HepG2 (cell line): ENCODE measurements around the gene GUCA1A. TPM values are rescaled to one million over a fixed set of nuclear protein-coding genes. Genes with fewer than 3 reads are reported as not detected.
A peak's percentile ranks its signal among the peaks of the same experiment; 100 is the strongest.

Experiments
- CAMTA2 ChIP-seq: sonication (generic); formaldehyde crosslinking; IDR thresholded peaks from 2 replicates; pipeline ENCODE4 v1.4.0; 2020; ENCODE audit warnings: mild to moderate bottlenecking, missing genetic modification reagents, borderline replicate concordance
- GATAD2A ChIP-seq: IDR thresholded peaks from 2 replicates; pipeline ENCODE4 v1.6.1; 2016
- HMG20A ChIP-seq: IDR thresholded peaks from 2 replicates; pipeline ENCODE4 v1.6.1; 2016; ENCODE audit warnings: borderline replicate concordance
- KLF15 ChIP-seq: sonication (generic); formaldehyde crosslinking; IDR thresholded peaks from 2 replicates; pipeline ENCODE4 v1.8.1; 2023; ENCODE audit warnings: borderline replicate concordance, mild to moderate bottlenecking, inconsistent platforms, missing genetic modification reagents, mixed read lengths
- NKX3-1 ChIP-seq: sonication (generic); formaldehyde crosslinking; IDR thresholded peaks from 2 replicates; pipeline ENCODE4 v1.5.0; 2020; ENCODE audit warnings: missing genetic modification reagents
- TCF7 ChIP-seq: sonication (generic); IDR thresholded peaks from 2 replicates; pipeline ENCODE4 v1.6.1; 2016; ENCODE audit warnings: antibody characterized with exemption, low read depth
- ZFP90 ChIP-seq: sonication (generic); formaldehyde crosslinking; IDR thresholded peaks from 2 replicates; pipeline ENCODE4 v1.8.0; 2022; ENCODE audit warnings: missing genetic modification reagents, mild to moderate bottlenecking, inconsistent platforms, borderline replicate concordance
- ZNF501 ChIP-seq: sonication (generic); formaldehyde crosslinking; IDR thresholded peaks from 2 replicates; pipeline ENCODE4 v1.5.1; 2020; ENCODE audit warnings: mild to moderate bottlenecking, moderate library complexity, missing genetic modification reagents
- ZNF709 ChIP-seq: sonication (generic); formaldehyde crosslinking; IDR thresholded peaks from 2 replicates; pipeline ENCODE4 v1.5.0; 2020; ENCODE audit warnings: mild to moderate bottlenecking, missing genetic modification reagents
- polyA plus RNA-seq, 8 experiments: library from polyadenylated mRNA; depleted of rRNA in 3 of 8; stranded (reverse) in 7 of 8; unstranded in 1 of 8; fragments of >200 nt; fragmentation: Illumina TruSeq in 4 of 8; extraction: Trizol in 4 of 8; gene quantifications; 2 replicates each; pipeline versions ENCODE4 v1.2.1 to v1.2.3, GENCODE V29; 2011 to 2016; ENCODE audit warnings: low read depth in 4 of 8, missing spikeins in 1 of 8, mixed read lengths in 1 of 8; ENCODE audit not compliant: insufficient read depth in 1 of 8
- total RNA-seq, 5 experiments: library from RNA; depleted of rRNA; stranded (reverse); fragments of >200 nt; fragmentation: Illumina TruSeq; extraction: Trizol; gene quantifications; 2 replicates each; pipeline ENCODE4 v1.2.3, GENCODE V29; 2016; ENCODE audit warnings: low read depth in 1 of 5
- TF ChIP-seq, protein P1 (sequence below): sonication (generic); formaldehyde crosslinking; IDR thresholded peaks from one replicate; pipeline ENCODE4 v1.5.1; 2020; ENCODE audit warnings: mild to moderate bottlenecking, missing genetic modification reagents; ENCODE audit errors: not compliant biosample characterization
- TF ChIP-seq, protein P2 (sequence below): sonication (generic); formaldehyde crosslinking; IDR thresholded peaks from 2 replicates; pipeline ENCODE4 v1.5.1; 2020; ENCODE audit warnings: missing genetic modification reagents, mild to moderate bottlenecking, borderline replicate concordance
- TF ChIP-seq, protein P3 (sequence below): sonication (generic); formaldehyde crosslinking; IDR thresholded peaks from 2 replicates; pipeline ENCODE4 v1.4.0; 2020; ENCODE audit warnings: mild to moderate bottlenecking, missing genetic modification reagents

The GUCA1A gene
- total and polyA plus RNA-seq, 2 of the 13 experiments (the other 11 are each of a cell fraction or from before 2014, with no cell fraction given) = not detected

DNA sequence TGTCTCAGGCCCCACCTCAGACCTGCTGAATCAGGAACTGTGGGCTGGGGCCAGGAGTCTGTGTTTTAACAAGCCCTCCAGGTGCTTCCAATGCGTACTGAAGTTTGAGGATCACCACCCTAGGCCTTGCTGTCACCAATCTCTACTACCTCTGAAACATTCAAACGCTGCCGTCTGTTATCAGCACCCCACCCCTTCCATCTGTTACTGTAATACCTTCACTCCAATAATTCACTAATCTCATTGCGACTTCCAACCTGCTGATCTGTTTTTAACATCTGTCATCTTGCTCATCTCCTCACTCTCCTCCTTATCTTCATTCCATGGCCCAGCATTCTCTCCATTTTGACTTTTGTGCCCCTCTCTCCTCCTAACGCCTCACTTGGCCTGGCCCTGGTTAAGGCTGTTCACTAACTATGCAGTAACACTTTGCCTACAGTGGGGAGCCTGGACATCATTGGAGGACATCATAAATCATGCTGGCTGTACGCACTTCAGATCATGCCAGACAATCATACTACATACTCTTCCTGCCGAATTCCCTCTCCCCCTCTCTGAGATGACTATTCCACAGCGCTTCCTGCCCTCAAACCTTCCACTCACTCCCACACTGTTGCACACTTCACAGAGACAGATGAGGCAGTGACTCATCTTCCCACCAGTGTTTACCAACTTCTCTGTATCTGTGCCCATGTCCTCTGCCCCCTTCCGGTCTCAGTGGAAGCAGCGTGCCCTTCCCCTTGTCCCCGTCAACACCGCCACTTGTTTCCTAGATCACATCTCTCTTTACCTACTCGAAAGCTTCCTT, 24.6 kb downstream of the GUCA1A start (continued):
- TF ChIP-seq ZNF709 (no peak), GATAD2A (CRISPR knock-in tag) (peak; percentile 97), CAMTA2 (0 out of 2 replicates have a peak, but pooled peaks have one; percentile 28), ZFP90 (CRISPR knock-in tag) (no peak), HMG20A (peak; percentile 79; the same call in 1 of the 2 replicates), ZNF501 (CRISPR knock-in tag) (no peak), TCF7 (peak; percentile 45), KLF15 (CRISPR knock-in tag) (no peak), NKX3-1 (CRISPR knock-in tag) (no peak)
- TF ChIP-seq, protein P1, sequence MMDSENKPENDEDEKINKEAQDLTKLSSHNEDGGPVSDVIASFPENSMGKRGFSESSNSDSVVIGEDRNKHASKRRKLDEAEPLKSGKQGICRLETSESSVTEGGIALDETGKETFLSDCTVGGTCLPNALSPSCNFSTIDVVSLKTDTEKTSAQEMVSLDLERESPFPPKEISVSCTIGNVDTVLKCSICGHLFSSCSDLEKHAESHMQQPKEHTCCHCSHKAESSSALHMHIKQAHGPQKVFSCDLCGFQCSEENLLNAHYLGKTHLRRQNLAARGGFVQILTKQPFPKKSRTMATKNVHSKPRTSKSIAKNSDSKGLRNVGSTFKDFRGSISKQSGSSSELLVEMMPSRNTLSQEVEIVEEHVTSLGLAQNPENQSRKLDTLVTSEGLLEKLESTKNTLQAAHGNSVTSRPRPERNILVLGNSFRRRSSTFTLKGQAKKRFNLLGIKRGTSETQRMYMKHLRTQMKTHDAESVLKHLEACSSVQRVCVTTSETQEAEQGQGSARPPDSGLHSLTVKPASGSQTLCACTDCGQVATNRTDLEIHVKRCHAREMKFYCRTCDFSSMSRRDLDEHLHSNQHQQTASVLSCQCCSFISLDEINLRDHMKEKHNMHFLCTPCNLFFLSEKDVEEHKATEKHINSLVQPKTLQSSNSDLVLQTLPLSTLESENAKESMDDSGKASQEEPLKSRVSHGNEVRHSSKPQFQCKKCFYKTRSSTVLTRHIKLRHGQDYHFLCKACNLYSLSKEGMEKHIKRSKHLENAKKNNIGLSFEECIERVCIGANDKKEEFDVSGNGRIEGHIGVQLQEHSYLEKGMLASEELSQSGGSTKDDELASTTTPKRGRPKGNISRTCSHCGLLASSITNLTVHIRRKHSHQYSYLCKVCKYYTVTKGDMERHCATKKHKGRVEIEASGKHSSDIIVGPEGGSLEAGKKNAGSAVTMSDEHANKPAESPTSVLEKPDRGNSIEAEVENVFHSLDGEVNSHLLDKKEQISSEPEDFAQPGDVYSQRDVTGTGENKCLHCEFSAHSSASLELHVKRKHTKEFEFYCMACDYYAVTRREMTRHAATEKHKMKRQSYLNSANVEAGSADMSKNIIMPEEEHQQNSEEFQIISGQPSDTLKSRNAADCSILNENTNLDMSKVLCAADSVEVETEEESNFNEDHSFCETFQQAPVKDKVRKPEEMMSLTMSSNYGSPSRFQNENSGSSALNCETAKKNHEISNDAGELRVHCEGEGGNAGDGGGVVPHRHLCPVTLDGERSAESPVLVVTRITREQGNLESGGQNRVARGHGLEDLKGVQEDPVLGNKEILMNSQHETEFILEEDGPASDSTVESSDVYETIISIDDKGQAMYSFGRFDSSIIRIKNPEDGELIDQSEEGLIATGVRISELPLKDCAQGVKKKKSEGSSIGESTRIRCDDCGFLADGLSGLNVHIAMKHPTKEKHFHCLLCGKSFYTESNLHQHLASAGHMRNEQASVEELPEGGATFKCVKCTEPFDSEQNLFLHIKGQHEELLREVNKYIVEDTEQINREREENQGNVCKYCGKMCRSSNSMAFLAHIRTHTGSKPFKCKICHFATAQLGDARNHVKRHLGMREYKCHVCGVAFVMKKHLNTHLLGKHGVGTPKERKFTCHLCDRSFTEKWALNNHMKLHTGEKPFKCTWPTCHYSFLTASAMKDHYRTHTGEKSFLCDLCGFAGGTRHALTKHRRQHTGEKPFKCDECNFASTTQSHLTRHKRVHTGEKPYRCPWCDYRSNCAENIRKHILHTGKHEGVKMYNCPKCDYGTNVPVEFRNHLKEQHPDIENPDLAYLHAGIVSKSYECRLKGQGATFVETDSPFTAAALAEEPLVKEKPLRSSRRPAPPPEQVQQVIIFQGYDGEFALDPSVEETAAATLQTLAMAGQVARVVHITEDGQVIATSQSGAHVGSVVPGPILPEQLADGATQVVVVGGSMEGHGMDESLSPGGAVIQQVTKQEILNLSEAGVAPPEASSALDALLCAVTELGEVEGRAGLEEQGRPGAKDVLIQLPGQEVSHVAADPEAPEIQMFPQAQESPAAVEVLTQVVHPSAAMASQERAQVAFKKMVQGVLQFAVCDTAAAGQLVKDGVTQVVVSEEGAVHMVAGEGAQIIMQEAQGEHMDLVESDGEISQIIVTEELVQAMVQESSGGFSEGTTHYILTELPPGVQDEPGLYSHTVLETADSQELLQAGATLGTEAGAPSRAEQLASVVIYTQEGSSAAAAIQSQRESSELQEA (CRISPR knock-in tag) = no peak
- TF ChIP-seq, protein P2, sequence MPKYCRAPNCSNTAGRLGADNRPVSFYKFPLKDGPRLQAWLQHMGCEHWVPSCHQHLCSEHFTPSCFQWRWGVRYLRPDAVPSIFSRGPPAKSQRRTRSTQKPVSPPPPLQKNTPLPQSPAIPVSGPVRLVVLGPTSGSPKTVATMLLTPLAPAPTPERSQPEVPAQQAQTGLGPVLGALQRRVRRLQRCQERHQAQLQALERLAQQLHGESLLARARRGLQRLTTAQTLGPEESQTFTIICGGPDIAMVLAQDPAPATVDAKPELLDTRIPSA (CRISPR knock-in tag) = no peak
- TF ChIP-seq, protein P3, sequence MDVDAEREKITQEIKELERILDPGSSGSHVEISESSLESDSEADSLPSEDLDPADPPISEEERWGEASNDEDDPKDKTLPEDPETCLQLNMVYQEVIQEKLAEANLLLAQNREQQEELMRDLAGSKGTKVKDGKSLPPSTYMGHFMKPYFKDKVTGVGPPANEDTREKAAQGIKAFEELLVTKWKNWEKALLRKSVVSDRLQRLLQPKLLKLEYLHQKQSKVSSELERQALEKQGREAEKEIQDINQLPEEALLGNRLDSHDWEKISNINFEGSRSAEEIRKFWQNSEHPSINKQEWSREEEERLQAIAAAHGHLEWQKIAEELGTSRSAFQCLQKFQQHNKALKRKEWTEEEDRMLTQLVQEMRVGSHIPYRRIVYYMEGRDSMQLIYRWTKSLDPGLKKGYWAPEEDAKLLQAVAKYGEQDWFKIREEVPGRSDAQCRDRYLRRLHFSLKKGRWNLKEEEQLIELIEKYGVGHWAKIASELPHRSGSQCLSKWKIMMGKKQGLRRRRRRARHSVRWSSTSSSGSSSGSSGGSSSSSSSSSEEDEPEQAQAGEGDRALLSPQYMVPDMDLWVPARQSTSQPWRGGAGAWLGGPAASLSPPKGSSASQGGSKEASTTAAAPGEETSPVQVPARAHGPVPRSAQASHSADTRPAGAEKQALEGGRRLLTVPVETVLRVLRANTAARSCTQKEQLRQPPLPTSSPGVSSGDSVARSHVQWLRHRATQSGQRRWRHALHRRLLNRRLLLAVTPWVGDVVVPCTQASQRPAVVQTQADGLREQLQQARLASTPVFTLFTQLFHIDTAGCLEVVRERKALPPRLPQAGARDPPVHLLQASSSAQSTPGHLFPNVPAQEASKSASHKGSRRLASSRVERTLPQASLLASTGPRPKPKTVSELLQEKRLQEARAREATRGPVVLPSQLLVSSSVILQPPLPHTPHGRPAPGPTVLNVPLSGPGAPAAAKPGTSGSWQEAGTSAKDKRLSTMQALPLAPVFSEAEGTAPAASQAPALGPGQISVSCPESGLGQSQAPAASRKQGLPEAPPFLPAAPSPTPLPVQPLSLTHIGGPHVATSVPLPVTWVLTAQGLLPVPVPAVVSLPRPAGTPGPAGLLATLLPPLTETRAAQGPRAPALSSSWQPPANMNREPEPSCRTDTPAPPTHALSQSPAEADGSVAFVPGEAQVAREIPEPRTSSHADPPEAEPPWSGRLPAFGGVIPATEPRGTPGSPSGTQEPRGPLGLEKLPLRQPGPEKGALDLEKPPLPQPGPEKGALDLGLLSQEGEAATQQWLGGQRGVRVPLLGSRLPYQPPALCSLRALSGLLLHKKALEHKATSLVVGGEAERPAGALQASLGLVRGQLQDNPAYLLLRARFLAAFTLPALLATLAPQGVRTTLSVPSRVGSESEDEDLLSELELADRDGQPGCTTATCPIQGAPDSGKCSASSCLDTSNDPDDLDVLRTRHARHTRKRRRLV (CRISPR knock-in tag) = no peak
